NCI-H510A (cell line): ENCODE results near the gene SYT1.
A peak's percentile ranks its signal among the peaks of the same experiment; 100 is the strongest.
"Not testable (repeated sequence)": the region's sequence is repeated elsewhere in the genome, so short reads cannot be mapped to it uniquely, and the experiment has no call there.

ENCODE experiments used
- DNase-seq: peaks from one replicate; lab custom pipeline; 2025; lab: John Stamatoyannopoulos, UW

The SYT1 gene

GRCh38 chr12:78968226-78968625, 103.7 kb downstream of the SYT1 start:
- DNase-seq = no peak

DNA sequence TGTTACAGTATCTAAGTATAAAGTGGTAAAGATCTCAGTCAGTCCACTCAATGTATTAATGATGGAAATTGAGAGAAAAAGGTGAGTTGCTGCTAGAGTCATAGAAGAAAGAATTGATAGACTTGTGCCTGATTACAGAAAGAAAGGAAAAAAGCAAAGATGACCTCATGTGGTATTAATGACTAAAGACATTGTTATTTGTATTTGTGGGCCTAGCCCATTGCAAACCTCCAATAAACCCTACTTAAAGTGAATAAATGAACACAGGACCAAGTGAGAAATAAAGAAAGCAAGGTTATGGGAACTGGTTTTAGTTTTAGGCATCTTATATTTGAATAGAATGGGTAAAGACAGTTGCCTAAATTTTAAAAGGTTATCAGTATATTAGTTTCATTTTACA, 105.5 kb downstream of the SYT1 start:
- DNase-seq = no peak

- DNase-seq = no peak
Measured at GRCh38 chr12:78977304-78977867, 112.8 kb downstream of the SYT1 start.

GRCh38 chr12:78994168-78994791, 129.7 kb downstream of the SYT1 start:
- no peak for DNase-seq

DNA sequence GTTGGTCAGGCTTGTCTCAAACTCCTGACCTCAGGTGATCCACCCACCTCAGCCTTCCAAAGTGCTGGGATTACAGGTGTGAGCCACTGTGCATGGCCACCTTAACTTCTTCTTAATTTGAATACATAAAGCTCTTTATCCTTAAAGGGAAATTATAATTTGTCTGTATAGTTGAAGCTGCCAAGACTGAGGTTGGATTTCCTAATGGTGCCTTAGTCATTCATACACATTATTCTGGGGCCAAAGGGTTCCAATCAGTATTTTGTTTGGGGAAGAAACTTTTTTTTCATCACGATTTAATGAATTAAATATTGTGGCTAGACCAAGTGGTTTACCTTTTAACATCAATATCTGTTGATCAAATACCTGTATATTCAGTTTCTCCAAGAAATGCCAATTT, 135.9 kb downstream of the SYT1 start:
- no peak for DNase-seq

- DNase-seq = no peak
Measured at GRCh38 chr12:79001404-79001803, 136.8 kb downstream of the SYT1 start.

DNA sequence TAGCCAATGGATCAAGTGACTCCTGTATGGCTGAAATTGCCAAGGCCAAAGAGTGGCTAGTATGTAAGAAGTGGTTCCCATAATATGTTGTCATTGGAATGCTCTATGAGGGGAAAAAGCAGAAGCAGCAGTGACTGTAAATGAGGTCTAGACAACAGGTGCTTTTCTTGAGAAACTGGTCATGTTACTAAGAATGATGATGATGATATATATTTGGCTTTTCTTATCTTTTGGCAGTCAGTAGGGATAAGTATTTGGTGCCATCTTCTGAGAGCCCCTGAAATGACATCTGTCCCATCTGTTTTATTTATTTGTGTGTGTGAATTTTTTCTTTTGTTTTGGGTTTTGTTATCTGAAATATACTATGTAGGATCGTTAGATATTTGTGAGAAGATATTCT, 141.7 kb downstream of the SYT1 start:
- DNase-seq = no peak

GRCh38 chr12:79008591-79008990, 144.0 kb downstream of the SYT1 start:
- DNase-seq = no peak

DNA sequence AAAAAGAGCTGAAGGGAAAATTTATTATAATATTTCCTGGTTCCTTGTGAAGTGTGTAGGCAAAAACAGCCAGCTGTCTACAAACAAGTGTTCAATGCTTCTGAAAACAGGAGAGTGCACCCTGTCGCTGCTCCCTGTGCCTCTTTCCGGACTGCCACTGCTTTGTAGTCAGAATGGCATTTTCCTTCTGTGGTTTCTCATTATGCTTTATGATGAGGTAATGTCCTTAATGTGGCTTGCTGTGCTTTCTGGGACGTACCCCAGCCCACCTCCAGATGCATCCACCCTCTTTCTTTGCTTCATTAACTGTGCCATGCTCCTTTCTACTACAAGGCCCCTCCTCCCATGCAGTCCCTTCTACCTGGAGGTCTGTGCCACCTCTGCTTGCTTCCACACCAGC, 148.1 kb downstream of the SYT1 start:
- DNase-seq = no peak

- DNase-seq = peak; percentile 73
Measured at GRCh38 chr12:79016181-79016580, 151.6 kb downstream of the SYT1 start.

DNA sequence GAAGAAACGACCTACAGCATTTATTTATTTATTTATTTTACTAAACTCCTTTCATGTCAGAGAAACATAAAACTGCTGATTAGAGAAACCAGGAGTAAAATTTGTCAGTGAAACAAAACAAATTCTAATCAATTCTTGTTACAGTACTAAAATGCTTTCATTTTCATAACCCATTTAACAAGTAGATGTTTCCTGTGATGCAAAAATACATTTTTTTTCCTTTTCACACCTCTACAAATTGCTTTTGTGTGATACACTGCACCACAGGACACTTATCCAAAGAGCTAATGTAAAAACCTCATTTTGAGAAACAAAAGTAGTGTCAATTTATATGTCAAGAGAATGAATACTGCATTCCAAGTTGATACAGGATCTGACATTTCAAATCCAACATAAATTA, 155.1 kb downstream of the SYT1 start:
- DNase-seq = no peak

DNA sequence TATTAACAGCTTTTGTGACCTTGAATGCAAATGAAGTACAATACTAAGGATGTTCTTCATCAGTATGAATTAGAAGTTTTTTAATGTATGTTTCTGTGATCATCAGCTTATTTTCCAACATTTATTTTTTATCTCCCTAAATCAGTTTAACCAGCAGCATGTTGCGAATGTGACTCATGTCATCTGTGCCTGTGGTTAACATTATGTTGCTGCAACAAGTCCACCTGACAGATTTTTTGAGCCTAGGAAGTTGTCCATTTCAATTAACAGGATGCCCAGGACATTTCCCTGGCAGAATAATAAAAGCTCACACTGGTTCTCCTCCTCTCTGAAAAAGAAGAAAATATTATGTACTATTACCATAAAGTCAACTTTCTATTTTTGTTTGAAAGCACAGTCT, 155.5 kb downstream of the SYT1 start:
- no peak for DNase-seq

- DNase-seq = no peak
Measured at GRCh38 chr12:79021021-79021420, 156.4 kb downstream of the SYT1 start.

GRCh38 chr12:79023261-79023660, 158.7 kb downstream of the SYT1 start:
- DNase-seq = no peak

- DNase-seq = no peak
Measured at GRCh38 chr12:79023784-79024183, 159.2 kb downstream of the SYT1 start.

DNA sequence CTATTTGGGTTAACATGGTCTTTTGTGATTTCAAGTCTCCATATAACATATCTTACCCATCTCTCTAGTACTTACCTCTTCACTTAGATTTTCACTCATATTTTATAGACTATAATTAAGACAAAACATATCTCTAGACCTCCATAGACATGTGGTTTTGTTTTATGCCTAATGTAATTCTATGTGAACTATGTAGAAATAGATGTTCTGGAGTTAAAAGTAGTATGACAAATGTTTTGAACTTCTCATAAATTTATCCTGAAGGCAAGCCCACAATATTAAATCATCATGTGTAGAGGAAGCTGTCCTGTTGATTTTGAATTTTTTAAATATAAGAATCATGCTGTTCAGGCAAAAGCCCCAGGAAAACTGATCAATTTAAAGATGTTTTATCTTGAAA, 169.2 kb downstream of the SYT1 start:
- DNase-seq = no peak

DNA sequence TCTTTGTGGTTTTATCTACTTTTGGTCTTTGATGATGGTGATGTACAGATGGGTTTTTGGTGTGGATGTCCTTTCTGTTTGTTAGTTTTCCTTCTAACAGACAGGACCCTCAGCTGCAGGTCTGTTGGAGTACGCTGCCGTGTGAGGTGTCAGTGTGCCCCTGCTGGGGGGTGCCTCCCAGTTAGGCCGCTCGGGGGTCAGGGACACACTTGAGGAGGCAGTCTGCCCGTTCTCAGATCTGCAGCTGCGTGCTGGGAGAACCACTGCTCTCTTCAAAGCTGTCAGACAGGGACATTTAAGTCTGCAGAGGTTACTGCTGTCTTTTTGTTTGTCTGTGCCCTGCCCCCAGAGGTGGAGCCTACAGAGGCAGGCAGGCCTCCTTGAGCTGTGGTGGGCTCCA, 180.2 kb downstream of the SYT1 start:
- DNase-seq = not testable (repeated sequence)

DNA sequence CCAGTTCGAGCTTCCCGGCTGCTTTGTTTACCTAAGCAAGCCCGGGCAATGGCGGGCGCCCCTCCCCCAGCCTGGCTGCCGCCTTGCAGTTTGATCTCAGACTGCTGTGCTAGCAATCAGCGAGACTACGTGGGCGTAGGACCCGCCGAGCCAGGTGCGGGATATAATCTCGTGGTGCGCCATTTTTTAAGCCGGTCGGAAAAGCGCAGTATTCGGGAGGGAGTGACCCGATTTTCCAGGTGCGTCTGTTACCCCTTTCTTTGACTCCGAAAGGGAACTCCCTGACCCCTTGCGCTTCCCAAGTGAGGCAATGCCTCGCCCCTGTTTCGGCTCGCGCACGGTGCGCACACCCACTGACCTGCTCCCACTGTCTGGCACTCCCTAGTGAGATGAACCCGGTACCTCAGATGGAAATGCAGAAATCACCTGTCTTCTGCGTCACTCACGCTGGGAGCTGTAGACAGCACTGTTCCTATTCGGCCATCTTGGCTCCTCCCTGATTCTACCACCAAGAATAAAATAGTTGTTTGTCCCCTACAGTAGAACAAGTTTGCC, 180.7 kb downstream of the SYT1 start:
- DNase-seq = peak; percentile 15

- no peak for DNase-seq
Measured at GRCh38 chr12:79046021-79046420, 181.4 kb downstream of the SYT1 start.

DNA sequence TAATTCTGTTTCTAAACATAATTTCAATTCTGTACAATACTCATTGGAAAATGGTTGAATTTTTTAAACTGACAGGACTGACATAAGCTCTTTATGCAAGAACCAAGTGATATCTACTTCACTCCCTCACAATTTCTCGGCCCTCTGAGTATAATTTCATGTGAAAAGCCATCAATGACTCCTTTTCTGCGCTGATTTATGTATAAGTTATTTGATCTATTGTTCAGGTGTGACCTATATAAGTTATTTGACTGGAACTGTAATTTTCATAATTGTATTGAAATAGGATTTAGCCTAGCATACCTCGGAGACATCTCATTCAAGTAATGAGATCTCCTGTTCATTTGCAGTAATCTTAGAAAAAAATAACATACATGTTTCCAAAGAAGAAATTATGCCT, 184.4 kb downstream of the SYT1 start:
- no peak for DNase-seq

DNA sequence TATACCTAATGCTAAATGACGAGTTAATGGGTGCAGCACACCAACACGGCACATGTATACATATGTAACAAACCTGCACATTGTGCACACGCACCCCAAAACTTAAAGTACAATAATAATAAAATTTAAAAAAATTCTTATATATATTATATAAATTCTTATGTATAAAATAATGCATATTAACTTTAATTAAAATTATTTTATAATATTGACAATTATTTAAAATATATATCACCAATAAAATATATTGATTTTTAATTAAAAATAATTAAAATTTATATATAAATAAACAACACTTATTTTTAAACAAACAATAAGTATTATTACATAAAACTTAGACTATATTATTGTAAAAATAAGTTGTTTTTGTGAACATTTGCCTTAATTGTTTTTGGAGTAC, 188.8 kb downstream of the SYT1 start:
- DNase-seq = no peak

DNA sequence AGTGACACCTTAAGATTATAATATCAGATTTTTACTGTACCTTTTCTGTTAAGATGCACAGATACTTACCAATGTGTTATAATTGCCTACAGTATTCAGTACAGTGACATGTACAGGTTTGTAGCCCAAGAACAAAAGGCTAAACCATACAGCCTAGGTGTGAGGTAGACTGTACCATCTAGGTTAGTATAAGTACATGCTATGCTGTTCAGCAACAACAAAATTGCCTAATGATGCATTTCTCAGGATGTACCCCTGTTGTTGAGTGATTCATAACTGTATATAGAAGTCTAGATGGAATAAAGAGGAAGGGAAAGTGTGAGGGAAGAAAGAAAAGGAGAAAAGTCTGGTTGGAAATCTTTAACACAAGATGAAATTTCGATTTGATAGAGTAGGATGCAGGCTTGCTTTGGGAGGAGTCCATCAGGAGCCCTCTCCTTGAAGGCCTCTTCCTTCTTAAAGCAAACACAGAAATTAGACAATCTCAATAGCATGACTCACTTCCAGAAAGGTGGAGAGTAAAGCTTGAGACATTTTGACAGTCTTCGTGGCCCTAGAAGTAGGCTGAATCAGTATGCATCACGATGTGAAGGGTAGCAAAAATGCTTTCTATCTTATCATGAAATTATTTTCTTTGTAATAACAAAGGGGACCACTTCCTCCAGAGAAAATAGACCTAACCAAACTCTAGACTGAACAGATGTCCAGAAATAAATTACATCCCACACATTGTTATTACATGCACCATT, 191.5 kb downstream of the SYT1 start:
- no peak for DNase-seq

DNA sequence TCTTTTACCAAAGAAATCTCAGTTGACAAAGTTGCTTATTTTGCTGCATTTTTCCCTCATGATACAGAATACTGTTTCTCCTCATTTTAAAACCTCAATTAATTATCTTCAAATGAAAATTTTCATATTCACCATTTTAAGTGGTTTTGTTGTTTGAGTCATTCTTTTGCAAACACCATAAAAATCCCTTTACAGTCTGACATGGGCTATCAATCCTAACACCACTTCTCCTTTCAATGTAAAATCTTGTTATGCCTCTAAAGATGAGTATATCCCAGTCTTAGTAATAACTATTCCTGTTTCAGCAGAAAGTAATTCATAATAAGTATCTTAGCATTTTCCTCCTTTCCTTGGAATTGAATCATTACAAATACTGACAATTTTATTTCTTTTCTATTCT, 192.2 kb downstream of the SYT1 start:
- no peak for DNase-seq
